A549 (cell line): ENCODE results near the gene AQP12B. TPM values are rescaled to one million over a fixed set of nuclear protein-coding genes. Genes with fewer than 3 reads are reported as not detected.
"Not testable (repeated sequence)": the region's sequence is repeated elsewhere in the genome, so short reads cannot be mapped to it uniquely, and the experiment has no call there.

Source experiments
- ATAC-seq, 2 experiments: fragments of 200-7000 bp in 1 of 2; fragments of >200 bp in 1 of 2; cut with Nextera tagmentation in 1 of 2; cut with Tn5 transposase in 1 of 2; 3 replicates each; pipeline versions ENCODE4 v1.8.0 to v1.9.1; 2018 to 2020; ENCODE audit warnings: mild to moderate bottlenecking in 1 of 2, moderate library complexity in 1 of 2
- CTCF ChIA-PET: fragments of 300-600 bp; sonication (Branson Sonifier 250); formaldehyde crosslinking; extraction: SDS; loops from one replicate; lab custom pipeline; 2021; ENCODE audit warnings: antibody characterized with exemption, inconsistent platforms; lab: Yijun Ruan, JAX
- POLR2A ChIA-PET: fragments of 350-600 bp; formaldehyde crosslinking; extraction: SDS; loops from one replicate; lab custom pipeline; 2021; ENCODE audit warnings: antibody characterized with exemption, inconsistent platforms; lab: Yijun Ruan, JAX
- DNase-seq, 2 experiments: peaks; one replicate each; pipeline versions ENCODE4 v3.0.0 to v3.0.0-alpha.2; 2011 to 2016; ENCODE audit warnings: low read depth in 1 of 2, low spot score in 1 of 2
- FAIRE-seq: peaks from 2 replicates; lab custom pipeline; 2011; peaks lifted over from hg19 to GRCh38; lab: Jason Lieb, UNC
- H3K27ac ChIP-seq, 2 experiments: fragments of >200 bp; sonication (Bioruptor Twin); formaldehyde crosslinking; 3 replicates each; pipeline ENCODE4 v1.5.1; 2016 to 2017
- H3K4me1 ChIP-seq: fragments of >200 bp; sonication (Bioruptor Twin); formaldehyde crosslinking; 3 replicates; pipeline ENCODE4 v1.6.1; 2016
- H3K4me2 ChIP-seq: fragments of >200 bp; sonication (Bioruptor Twin); formaldehyde crosslinking; 3 replicates; pipeline ENCODE4 v1.6.1; 2016
- H3K4me3 ChIP-seq: fragments of >200 bp; sonication (Bioruptor Twin); formaldehyde crosslinking; 3 replicates; pipeline ENCODE4 v1.5.1; 2016
- H3K9me3 ChIP-seq: fragments of >200 bp; sonication (Bioruptor Twin); formaldehyde crosslinking; 3 replicates; pipeline ENCODE4 v1.6.1; 2016
- CEBPB ChIP-seq, 2 experiments: fragments of >200 bp in 1 of 2; sonication (Bioruptor Twin) in 1 of 2; formaldehyde crosslinking in 1 of 2; IDR thresholded peaks; 2 replicates each; pipeline ENCODE4 v1.6.1; 2012 to 2016
- CTCF ChIP-seq: fragments of >200 bp; sonication (Bioruptor Twin); formaldehyde crosslinking; IDR thresholded peaks from 3 replicates; pipeline ENCODE4 v1.5.1; 2016
- EHMT2 ChIP-seq: fragments of 200-600 bp; sonication (generic); IDR thresholded peaks from 2 replicates; pipeline ENCODE4 v1.6.1; 2016; ENCODE audit warnings: antibody characterized with exemption, low read depth, mild to moderate bottlenecking, moderate library complexity
- ELK1 ChIP-seq: fragments of 150-350 bp; IDR thresholded peaks from 2 replicates; pipeline ENCODE4 v1.6.1; 2014; ENCODE audit warnings: low read depth, mild to moderate bottlenecking, low read length
- HES2 ChIP-seq: fragments of >200 bp; sonication (Bioruptor Twin); formaldehyde crosslinking; IDR thresholded peaks from 2 replicates; pipeline ENCODE4 v1.6.1; 2016
- KDM1A ChIP-seq: fragments of 200-600 bp; sonication (generic); IDR thresholded peaks from 2 replicates; pipeline ENCODE4 v1.6.1; 2016; ENCODE audit warnings: low read depth, mild to moderate bottlenecking
- MYC ChIP-seq: IDR thresholded peaks from 2 replicates; pipeline ENCODE4 v1.6.1; 2012; ENCODE audit warnings: mild to moderate bottlenecking, inconsistent platforms, low read length, improper control_type of control experiment, borderline replicate concordance
- PHF8 ChIP-seq: fragments of 200-600 bp; sonication (generic); IDR thresholded peaks from 2 replicates; pipeline ENCODE4 v1.6.1; 2016; ENCODE audit warnings: low read depth, mild to moderate bottlenecking, antibody characterized with exemption, moderate library complexity, borderline replicate concordance
- POLR2A ChIP-seq: IDR thresholded peaks from 2 replicates; pipeline ENCODE4 v1.6.1; 2012; ENCODE audit warnings: mild to moderate bottlenecking, low read length
- POLR2AphosphoS2 ChIP-seq: conservative IDR thresholded peaks from 2 replicates; pipeline ENCODE4 v1.6.1; 2012; ENCODE audit warnings: low read length, improper control_type of control experiment, inconsistent platforms
- ZC3H11A ChIP-seq: fragments of 450-650 bp; IDR thresholded peaks from 2 replicates; pipeline ENCODE4 v1.6.1; 2014; ENCODE audit warnings: antibody characterized with exemption, mild to moderate bottlenecking
- ZFP36 ChIP-seq: fragments of 450-650 bp; IDR thresholded peaks from 2 replicates; pipeline ENCODE4 v1.6.1; 2014; ENCODE audit warnings: borderline replicate concordance; ENCODE audit not compliant: partially characterized antibody
- WGBS: methylation state at CpG from one replicate; pipeline ENCODE4 v1.1.6; 2017; ENCODE audit errors: missing lambda C conversion rate; 5-methylcytosine and 5-hydroxymethylcytosine counted together
- polyA plus RNA-seq, 4 experiments: library from polyadenylated mRNA; depleted of rRNA in 3 of 4; stranded (reverse); fragments of >200 nt; fragmentation: RNase III in 1 of 4; extraction: RNeasy Plus Mini Kit Qiagen cat#74134 plus additional on column Dnase treatment in 1 of 4; gene quantifications; 2 replicates in 3 of 4; 3 replicates in 1 of 4; pipeline ENCODE4 v1.2.3, GENCODE V29; 2011 to 2017
- TF ChIP-seq, protein P1 (sequence below): fragments of >200 bp; sonication (Bioruptor Twin); formaldehyde crosslinking; IDR thresholded peaks from 3 replicates; pipeline ENCODE4 v1.6.1; 2016
- TF ChIP-seq, protein P2 (sequence below): fragments of 200-600 bp; sonication (generic); IDR thresholded peaks from 2 replicates; pipeline ENCODE4 v1.6.1; 2016; ENCODE audit warnings: antibody characterized with exemption, mild to moderate bottlenecking, moderate library complexity

AQP12B gene
- polyA plus RNA-seq, 2 of the 4 experiments (the other 2 are of a cell fraction) = not detected

- H3K27ac ChIP-seq = no peak overlapping the region
- ATAC-seq (no peak), DNase-seq (no peak), FAIRE-seq (no peak)
- no peak overlapping the region for H3K4me3 ChIP-seq
- peaks cover 28% of the 10 kb centered on the region for H3K9me3 ChIP-seq
- no peaks in the 10 kb centered on the region for H3K4me1 ChIP-seq
- TF ChIP-seq CTCF = no peak
- TF ChIP-seq EHMT2 = no peak
- TF ChIP-seq KDM1A = no peak
- TF ChIP-seq ZC3H11A = no peak
- TF ChIP-seq ZFP36 = no peak
- no peak for TF ChIP-seq ELK1
- TF ChIP-seq HES2 = no peak
- TF ChIP-seq CEBPB (IDR thresholded peaks at IDR 0.05) = no peak
- TF ChIP-seq, protein P1, sequence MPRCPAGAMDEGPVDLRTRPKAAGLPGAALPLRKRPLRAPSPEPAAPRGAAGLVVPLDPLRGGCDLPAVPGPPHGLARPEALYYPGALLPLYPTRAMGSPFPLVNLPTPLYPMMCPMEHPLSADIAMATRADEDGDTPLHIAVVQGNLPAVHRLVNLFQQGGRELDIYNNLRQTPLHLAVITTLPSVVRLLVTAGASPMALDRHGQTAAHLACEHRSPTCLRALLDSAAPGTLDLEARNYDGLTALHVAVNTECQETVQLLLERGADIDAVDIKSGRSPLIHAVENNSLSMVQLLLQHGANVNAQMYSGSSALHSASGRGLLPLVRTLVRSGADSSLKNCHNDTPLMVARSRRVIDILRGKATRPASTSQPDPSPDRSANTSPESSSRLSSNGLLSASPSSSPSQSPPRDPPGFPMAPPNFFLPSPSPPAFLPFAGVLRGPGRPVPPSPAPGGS = no peak
- no peak for TF ChIP-seq MYC
- no peak for TF ChIP-seq PHF8
- no peak for TF ChIP-seq POLR2A
- TF ChIP-seq, protein P2, sequence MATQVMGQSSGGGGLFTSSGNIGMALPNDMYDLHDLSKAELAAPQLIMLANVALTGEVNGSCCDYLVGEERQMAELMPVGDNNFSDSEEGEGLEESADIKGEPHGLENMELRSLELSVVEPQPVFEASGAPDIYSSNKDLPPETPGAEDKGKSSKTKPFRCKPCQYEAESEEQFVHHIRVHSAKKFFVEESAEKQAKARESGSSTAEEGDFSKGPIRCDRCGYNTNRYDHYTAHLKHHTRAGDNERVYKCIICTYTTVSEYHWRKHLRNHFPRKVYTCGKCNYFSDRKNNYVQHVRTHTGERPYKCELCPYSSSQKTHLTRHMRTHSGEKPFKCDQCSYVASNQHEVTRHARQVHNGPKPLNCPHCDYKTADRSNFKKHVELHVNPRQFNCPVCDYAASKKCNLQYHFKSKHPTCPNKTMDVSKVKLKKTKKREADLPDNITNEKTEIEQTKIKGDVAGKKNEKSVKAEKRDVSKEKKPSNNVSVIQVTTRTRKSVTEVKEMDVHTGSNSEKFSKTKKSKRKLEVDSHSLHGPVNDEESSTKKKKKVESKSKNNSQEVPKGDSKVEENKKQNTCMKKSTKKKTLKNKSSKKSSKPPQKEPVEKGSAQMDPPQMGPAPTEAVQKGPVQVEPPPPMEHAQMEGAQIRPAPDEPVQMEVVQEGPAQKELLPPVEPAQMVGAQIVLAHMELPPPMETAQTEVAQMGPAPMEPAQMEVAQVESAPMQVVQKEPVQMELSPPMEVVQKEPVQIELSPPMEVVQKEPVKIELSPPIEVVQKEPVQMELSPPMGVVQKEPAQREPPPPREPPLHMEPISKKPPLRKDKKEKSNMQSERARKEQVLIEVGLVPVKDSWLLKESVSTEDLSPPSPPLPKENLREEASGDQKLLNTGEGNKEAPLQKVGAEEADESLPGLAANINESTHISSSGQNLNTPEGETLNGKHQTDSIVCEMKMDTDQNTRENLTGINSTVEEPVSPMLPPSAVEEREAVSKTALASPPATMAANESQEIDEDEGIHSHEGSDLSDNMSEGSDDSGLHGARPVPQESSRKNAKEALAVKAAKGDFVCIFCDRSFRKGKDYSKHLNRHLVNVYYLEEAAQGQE = no peak
- no peak for TF ChIP-seq POLR2AphosphoS2
- 4% methylated on average over 3 of the region's 3 CpGs for WGBS
- no peak overlapping the region for H3K4me2 ChIP-seq
- ChIA-PET POLR2A (no interaction called here), CTCF (interaction anchor here (0.8 kb wide), 1 partner anchor 178 kb away, joined by 3 read pairs; no protein-coding TSS in a partner anchor)
Measured at GRCh38 chr2:240662681-240663080, 20.0 kb downstream of the AQP12B start.

GRCh38 chr2:240659883-240660282, 22.8 kb downstream of the AQP12B start:
- H3K4me2 ChIP-seq, ATAC-seq, H3K4me3 ChIP-seq, POLR2A ChIA-PET, H3K27ac ChIP-seq, FAIRE-seq, H3K4me1 ChIP-seq, DNase-seq: not testable (repeated sequence)
- CTCF ChIA-PET = interaction anchor here (0.6 kb wide), 2 partner anchors 180 to 760 kb away, joined by 3 to 4 read pairs; no protein-coding TSS in a partner anchor
- WGBS = 46% methylated on average over 7 of the region's 7 CpGs
- peaks cover 19% of the 10 kb centered on the region for H3K9me3 ChIP-seq
- TF ChIP-seq ZC3H11A = peak; percentile 59
